ENCODE measurements around the gene NPTN.

DNA sequence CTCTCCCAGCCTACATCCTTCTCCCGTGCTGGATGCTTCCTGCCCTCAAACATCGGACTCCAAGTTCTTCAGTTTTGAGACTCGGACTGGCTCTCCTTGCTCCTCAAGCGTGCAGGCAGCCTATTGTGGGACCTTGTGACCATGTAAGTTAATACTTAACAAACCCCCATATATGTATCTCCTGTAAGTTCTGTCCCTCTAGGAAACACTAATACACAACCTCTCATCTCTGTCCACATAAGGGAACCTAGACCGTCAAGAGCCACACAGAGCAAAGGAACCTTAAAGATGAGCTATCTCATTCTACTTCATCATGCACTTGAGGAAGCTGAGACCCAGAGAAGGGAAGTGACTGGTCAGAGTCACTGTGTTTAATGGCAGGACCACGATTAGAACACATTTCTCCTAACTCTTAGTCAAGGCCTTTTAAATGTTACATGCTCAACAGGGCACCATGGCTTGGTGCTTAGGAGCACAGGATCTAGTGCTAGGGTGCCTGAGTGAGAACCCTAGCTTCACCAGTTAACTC is 50.3 kb downstream of the NPTN start:
- TF ChIP-seq, protein P1, sequence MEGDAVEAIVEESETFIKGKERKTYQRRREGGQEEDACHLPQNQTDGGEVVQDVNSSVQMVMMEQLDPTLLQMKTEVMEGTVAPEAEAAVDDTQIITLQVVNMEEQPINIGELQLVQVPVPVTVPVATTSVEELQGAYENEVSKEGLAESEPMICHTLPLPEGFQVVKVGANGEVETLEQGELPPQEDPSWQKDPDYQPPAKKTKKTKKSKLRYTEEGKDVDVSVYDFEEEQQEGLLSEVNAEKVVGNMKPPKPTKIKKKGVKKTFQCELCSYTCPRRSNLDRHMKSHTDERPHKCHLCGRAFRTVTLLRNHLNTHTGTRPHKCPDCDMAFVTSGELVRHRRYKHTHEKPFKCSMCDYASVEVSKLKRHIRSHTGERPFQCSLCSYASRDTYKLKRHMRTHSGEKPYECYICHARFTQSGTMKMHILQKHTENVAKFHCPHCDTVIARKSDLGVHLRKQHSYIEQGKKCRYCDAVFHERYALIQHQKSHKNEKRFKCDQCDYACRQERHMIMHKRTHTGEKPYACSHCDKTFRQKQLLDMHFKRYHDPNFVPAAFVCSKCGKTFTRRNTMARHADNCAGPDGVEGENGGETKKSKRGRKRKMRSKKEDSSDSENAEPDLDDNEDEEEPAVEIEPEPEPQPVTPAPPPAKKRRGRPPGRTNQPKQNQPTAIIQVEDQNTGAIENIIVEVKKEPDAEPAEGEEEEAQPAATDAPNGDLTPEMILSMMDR (IDR thresholded peaks at IDR 0.05): no peak
- no peak for TF ChIP-seq POLR2A (IDR thresholded peaks at IDR 0.05)

All from breast epithelium (tissue), 3 donors.